Adipocyte (in vitro differentiated cells): Measurements from ENCODE around the gene TRPV2.

Experiments used
- DNase-seq: peaks from one replicate; pipeline ENCODE4 v3.0.0-alpha.2; 2015; ENCODE audit warnings: low read depth
- H3K27me3 ChIP-seq: replicated peaks from 2 replicates; pipeline ENCODE4 v1.7.0; 2013; ENCODE audit warnings: mild to moderate bottlenecking, low read length, moderate library complexity; ENCODE audit not compliant: control insufficient read depth, insufficient read depth
- H3K36me3 ChIP-seq: 2 replicates; pipeline ENCODE4 v1.7.0; 2013; ENCODE audit warnings: low read length, mild to moderate bottlenecking, moderate library complexity; ENCODE audit not compliant: control insufficient read depth, insufficient read depth, severe bottlenecking
- H3K4me1 ChIP-seq: 2 replicates; pipeline ENCODE4 v1.7.0; 2013; ENCODE audit warnings: mild to moderate bottlenecking, low read length, moderate library complexity; ENCODE audit not compliant: control insufficient read depth, insufficient read depth
- H3K4me3 ChIP-seq: 2 replicates; pipeline ENCODE4 v1.7.0; 2013; ENCODE audit warnings: mild to moderate bottlenecking, low read length, moderate library complexity
- H3K9ac ChIP-seq: 2 replicates; pipeline ENCODE4 v1.7.0; 2013; ENCODE audit warnings: mild to moderate bottlenecking, low read length, moderate library complexity
- H3K9me3 ChIP-seq: 2 replicates; pipeline ENCODE4 v1.7.0; 2013; ENCODE audit warnings: mild to moderate bottlenecking, low read length, moderate library complexity; ENCODE audit not compliant: control insufficient read depth

Gene TRPV2, protein sequence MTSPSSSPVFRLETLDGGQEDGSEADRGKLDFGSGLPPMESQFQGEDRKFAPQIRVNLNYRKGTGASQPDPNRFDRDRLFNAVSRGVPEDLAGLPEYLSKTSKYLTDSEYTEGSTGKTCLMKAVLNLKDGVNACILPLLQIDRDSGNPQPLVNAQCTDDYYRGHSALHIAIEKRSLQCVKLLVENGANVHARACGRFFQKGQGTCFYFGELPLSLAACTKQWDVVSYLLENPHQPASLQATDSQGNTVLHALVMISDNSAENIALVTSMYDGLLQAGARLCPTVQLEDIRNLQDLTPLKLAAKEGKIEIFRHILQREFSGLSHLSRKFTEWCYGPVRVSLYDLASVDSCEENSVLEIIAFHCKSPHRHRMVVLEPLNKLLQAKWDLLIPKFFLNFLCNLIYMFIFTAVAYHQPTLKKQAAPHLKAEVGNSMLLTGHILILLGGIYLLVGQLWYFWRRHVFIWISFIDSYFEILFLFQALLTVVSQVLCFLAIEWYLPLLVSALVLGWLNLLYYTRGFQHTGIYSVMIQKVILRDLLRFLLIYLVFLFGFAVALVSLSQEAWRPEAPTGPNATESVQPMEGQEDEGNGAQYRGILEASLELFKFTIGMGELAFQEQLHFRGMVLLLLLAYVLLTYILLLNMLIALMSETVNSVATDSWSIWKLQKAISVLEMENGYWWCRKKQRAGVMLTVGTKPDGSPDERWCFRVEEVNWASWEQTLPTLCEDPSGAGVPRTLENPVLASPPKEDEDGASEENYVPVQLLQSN

DNA sequence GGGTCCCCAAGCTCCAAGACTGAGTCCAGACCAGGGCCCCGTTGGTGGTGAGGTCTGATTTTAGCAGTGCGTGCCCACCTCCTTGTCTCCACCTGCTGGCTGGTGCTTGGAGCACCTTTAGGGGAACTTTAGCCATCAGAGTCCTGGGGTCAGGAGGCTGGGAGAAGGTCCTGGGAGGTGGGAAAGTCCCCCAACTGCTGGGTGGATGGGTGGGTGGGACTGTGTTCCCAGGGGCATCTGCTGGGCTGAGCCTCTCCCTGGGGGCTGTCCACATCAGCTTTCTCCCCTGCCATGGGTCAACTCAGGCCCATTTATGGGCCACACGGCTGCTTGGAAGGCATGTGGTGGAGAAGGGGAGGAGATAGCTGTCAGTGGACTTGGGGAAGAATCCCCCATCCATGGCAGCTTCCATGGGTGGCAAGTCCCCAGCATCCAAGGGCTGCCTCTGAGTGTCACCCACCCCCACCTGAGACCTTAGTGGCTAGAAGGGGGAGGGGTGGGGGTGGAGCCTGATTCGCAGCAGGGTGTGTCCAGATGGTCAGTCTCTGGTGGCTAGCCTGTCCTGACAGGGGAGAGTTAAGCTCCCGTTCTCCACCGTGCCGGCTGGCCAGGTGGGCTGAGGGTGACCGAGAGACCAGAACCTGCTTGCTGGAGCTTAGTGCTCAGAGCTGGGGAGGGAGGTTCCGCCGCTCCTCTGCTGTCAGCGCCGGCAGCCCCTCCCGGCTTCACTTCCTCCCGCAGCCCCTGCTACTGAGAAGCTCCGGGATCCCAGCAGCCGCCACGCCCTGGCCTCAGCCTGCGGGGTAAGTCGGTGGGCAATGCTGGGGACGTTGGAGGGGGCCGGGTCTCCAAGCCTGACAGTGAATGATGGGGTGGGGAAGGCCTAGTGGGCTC is at the start of gene TRPV2:
TSS of gene TRPV2 (plus strand) at position 541 of the 894 bp plus-strand sequence. CDS start 2,098 bp downstream, outside the sequence.
- H3K4me1 ChIP-seq, result peaks cover 34% of the 10 kb centered on the region
- H3K36me3 ChIP-seq, result no peaks in the 10 kb centered on the region
- peak within 1 kb of the TSS; percentile 89 for H3K9ac ChIP-seq
- no peak for DNase-seq
- no peaks in the 10 kb centered on the region for H3K9me3 ChIP-seq
- H3K4me3 ChIP-seq, result peak within 1 kb of the TSS; percentile 81
- H3K27me3 ChIP-seq, result no peaks in the 10 kb centered on the region

DNA sequence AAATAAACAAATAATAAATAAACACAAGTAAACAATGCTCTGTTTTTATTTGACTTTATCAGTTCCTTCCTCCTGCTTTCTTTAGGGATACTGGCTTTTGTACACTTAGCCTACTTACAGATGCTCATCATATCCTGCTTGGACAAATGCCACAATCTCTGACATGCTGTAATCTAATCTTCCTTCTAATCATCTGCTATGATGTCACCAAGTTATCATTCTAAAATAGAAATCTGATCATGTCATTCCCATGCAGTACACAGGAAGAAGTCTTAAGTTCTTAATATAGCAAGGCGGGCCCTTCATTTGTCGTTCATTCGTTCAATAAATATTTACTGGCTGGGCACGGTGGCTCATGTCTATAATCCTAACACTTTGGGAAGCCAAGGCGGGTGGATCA is 43.6 kb upstream of the TRPV2 start:
- peaks cover 19% of the 10 kb centered on the region for H3K4me1 ChIP-seq
- no peak overlapping the region for H3K9ac ChIP-seq
- H3K9me3 ChIP-seq, result no peaks in the 10 kb centered on the region
- DNase-seq, result peak; percentile 24
- no peaks in the 10 kb centered on the region for H3K27me3 ChIP-seq
- H3K36me3 ChIP-seq, result no peaks in the 10 kb centered on the region
- H3K4me3 ChIP-seq, result no peak overlapping the region

DNA sequence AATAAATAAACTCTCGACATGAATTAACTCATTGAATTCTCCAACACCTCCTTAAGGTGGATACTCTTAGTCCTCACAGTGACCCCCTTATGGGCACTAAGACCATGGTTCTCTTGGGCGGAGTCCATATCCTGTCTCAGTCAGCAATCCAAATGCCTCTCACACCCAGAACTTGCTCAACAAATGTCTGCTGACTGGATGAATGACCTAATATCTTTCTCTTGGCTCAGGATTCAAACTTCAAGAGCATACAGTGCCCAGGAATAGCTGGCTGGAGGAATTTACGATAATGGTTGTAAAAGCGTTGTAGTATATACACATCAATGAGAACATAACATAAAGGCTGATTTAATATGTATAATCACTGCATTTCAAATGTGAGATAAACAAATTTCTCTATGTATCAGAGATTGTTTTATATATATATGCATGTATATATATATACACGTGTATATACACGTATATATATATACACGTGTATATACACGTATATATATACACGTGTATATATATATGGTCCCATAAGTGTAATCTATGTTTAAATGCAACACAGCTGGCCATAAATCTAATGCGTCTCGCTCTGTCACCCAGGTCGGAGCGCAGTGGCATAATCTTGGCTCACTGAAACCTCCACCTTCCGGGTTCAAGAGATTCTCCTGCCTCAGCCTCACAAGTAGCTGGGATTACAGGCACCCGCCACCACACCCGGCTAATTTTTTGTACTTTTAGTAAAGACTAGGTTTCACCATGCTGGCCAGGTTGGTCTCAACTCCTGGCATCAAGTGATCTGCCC is 41.0 kb upstream of the TRPV2 start:
- DNase-seq, result peak; percentile 61
- no peaks in the 10 kb centered on the region for H3K36me3 ChIP-seq
- H3K9ac ChIP-seq, result no peak overlapping the region
- no peak overlapping the region for H3K4me3 ChIP-seq
- no peaks in the 10 kb centered on the region for H3K9me3 ChIP-seq
- H3K27me3 ChIP-seq, result no peaks in the 10 kb centered on the region
- H3K4me1 ChIP-seq, result peaks cover 31% of the 10 kb centered on the region

DNA sequence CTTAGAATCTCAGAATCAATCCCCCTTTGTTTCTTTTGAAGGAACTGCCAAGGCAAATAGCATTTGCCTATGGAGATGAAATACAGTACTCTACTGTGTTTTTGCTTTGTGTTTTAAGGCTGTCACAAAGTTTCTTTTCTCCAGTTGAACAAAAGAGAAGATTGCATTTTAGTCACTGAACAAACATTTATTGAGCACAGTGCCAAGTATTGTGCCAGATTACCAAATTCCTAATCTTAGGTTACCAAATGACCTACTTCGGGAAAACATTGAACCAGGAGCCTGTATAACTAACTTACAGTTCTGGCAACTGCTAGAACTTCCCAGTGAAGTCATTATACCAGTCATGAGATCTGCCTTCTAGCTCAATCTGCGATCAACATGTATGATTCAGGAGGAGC is 37.4 kb upstream of the TRPV2 start:
- Histone ChIP-seq H3K9ac (no peak overlapping the region), H3K4me1 (peaks cover 40% of the 10 kb centered on the region), H3K27me3 (no peaks in the 10 kb centered on the region), H3K36me3 (peaks cover 13% of the 10 kb centered on the region), H3K9me3 (no peaks in the 10 kb centered on the region), H3K4me3 (no peak overlapping the region)
- peak; percentile 38 for DNase-seq

DNA sequence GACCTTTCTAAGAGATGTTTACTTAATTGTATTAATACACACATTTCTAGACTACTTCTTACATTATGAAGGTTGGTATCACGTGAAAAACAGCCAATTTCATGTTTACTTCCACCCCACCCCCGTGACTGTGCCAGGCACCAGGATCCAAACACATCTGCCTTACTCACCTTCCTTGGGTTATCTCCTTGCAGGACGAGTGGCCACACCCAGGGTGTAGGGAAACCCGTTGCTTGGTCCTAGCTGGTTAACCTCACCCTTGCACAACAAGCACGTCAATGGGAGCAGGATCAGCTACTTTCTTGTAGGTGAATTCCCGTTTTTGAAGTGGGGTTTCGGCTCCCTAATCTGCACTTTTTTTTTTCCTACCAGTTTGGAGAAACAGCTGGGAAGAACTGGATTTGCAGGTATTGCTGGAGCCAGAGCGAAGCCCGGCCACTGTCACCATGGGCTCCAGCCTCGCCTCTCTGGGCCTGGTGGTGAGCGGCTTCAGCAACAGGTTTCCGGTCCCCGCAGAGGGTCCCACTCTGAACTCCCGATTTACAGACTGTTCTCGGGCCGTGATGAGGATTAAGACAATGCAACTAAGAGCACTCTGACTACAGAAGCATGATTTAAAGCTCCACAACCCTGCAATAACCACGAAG is 36.6 kb upstream of the TRPV2 start:
- DNase-seq, result no peak
- H3K4me1 ChIP-seq, result peaks cover 42% of the 10 kb centered on the region

DNA sequence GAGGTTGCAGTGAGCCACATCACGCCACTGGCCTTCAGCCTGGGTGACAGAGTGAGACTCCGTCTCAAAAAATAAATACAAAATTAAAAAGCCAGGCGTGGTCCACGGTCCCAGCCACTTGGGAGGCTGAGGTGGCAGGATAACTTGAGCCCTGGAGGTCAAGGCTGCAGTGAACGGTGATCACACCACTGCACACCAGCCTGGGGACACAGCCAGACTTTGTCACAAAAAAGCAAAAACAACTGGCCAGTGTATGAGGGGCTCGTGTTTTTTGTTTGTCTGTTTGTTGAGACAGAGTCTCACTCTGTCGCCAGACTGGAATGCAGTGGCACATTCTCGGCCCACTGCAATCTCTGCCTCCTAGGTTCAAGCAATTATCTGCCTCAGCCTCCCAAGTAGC is 35.7 kb upstream of the TRPV2 start:
- no peak overlapping the region for H3K4me3 ChIP-seq
- no peaks in the 10 kb centered on the region for H3K27me3 ChIP-seq
- no peaks in the 10 kb centered on the region for H3K9me3 ChIP-seq
- peaks cover 25% of the 10 kb centered on the region for H3K36me3 ChIP-seq
- peaks cover 42% of the 10 kb centered on the region for H3K4me1 ChIP-seq
- no peak for DNase-seq
- no peak overlapping the region for H3K9ac ChIP-seq

More for the DNA sequence above, 36.6 kb upstream of the TRPV2 start:
- Histone ChIP-seq H3K4me3 (no peak overlapping the region), H3K27me3 (no peaks in the 10 kb centered on the region), H3K9ac (no peak overlapping the region), H3K9me3 (no peaks in the 10 kb centered on the region), H3K36me3 (peaks cover 21% of the 10 kb centered on the region)

DNA sequence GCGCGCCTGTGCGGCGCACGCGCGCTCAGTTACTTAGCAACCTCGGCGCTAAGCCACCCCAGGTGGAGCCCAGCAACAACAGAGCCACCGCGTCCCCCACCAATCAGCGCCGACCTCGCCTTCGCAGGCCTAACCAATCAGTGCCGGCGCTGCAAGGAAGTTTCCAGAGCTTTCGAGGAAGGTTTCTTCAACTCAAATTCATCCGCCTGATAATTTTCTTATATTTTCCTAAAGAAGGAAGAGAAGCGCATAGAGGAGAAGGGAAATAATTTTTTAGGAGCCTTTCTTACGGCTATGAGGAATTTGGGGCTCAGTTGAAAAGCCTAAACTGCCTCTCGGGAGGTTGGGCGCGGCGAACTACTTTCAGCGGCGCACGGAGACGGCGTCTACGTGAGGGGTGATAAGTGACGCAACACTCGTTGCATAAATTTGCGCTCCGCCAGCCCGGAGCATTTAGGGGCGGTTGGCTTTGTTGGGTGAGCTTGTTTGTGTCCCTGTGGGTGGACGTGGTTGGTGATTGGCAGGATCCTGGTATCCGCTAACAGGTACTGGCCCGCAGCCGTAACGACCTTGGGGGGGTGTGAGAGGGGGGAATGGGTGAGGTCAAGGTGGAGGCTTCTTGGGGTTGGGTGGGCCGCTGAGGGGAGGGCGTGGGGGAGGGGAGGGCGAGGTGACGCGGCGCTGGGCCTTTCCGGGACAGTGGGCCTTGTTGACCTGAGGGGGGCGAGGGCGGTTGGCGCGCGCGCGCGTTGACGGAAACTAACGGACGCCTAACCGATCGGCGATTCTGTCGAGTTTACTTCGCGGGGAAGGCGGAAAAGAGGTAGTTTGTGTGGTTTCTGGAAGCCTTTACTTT is 34.5 kb upstream of the TRPV2 start, which contains the start of gene UBB:
TSS of gene UBB (plus strand) at position 452 of the 856 bp plus-strand sequence. CDS start 817 bp downstream, outside the sequence.
- Histone ChIP-seq H3K4me3 (peak within 1 kb of the TSS; percentile 90), H3K9me3 (no peaks in the 10 kb centered on the region), H3K4me1 (peaks cover 39% of the 10 kb centered on the region), H3K27me3 (no peaks in the 10 kb centered on the region), H3K9ac (peak within 1 kb of the TSS; percentile 97), H3K36me3 (peaks cover 25% of the 10 kb centered on the region)
- peak; percentile 98 for DNase-seq

DNA sequence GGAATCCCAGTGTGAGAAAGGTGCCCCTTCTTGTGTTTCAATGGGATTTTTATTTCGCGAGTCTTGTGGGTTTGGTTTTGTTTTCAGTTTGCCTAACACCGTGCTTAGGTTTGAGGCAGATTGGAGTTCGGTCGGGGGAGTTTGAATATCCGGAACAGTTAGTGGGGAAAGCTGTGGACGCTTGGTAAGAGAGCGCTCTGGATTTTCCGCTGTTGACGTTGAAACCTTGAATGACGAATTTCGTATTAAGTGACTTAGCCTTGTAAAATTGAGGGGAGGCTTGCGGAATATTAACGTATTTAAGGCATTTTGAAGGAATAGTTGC is 33.9 kb upstream of the TRPV2 start:
- Histone ChIP-seq H3K9ac (peak overlapping the region; percentile 97), H3K4me1 (peaks cover 39% of the 10 kb centered on the region), H3K9me3 (no peaks in the 10 kb centered on the region), H3K4me3 (peak overlapping the region; percentile 90), H3K36me3 (peaks cover 25% of the 10 kb centered on the region), H3K27me3 (no peaks in the 10 kb centered on the region)
- peak; percentile 56 for DNase-seq

DNA sequence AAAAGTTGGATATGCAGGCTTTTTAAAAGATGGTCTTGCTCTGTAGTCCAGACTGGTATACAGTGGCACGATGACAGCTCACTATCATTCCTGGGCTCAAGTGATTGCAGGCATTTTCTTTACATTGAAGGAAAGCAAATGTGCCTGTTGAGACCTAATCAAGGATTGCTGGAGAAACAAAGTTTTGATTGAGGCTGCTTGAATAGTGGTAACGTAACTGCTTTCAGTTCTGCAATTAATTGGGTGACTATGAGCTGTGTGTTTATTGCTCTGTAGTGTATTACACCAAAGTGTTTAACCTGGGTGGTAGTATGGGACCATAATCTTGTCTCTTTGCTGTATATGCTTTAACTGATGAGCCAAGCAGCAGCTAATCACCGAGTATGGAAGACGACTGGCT is 32.2 kb upstream of the TRPV2 start:
- Histone ChIP-seq H3K4me3 (peak overlapping the region; percentile 90), H3K27me3 (no peaks in the 10 kb centered on the region), H3K9me3 (no peaks in the 10 kb centered on the region), H3K36me3 (peaks cover 25% of the 10 kb centered on the region), H3K4me1 (peaks cover 30% of the 10 kb centered on the region), H3K9ac (no peak overlapping the region)
- DNase-seq, result no peak
